ENCODE data around the gene IL13.

Gene IL13

GRCh38 chr5:132656774-132657355, 1.1 kb upstream of the IL13 start:
- FAIRE-seq = no peak

DNA sequence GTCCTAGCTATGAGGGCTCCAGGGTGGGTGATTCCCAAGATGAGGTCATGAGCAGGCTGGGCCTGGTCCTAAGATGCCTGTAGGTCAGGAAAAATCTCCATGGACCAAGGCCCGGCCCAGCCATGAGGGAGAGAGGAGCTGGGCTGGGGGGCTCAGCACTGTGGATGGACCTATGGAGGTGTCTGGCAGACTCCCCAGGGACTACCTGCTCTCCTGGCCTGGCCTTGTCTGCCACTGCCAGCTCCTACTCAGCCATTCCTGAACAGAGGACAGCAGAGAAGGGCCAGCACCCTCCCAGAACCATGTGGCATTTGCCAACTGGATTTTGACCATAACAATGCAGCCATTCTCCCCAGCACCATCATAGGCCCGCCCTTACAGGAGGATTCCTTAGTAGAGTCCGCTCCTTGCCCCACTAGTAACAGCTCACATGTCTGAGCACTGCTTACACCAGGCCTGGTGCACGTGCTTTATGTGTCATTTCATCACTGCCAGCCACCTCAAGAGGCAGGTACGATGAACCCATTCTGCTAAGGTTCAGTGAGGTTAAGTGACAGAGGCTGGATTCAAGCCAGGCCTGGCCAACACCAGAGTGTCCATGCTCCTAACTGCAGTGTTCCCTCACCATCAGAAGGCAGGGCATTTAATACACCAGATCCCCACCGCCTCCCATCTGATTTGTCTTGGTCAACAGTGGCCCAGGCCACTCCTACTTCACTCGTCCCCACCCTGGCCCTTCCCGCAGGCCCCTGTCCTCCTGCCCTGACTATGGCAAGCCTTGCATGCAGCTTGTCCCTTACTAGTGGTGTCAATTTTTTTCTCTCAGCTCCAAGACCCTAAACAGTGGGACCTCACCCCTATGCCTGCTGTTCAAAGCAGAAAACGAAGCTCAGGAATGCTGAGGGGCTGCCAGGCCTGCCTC, 669 bp downstream of the IL13 start:
- FAIRE-seq = no peak

DNA sequence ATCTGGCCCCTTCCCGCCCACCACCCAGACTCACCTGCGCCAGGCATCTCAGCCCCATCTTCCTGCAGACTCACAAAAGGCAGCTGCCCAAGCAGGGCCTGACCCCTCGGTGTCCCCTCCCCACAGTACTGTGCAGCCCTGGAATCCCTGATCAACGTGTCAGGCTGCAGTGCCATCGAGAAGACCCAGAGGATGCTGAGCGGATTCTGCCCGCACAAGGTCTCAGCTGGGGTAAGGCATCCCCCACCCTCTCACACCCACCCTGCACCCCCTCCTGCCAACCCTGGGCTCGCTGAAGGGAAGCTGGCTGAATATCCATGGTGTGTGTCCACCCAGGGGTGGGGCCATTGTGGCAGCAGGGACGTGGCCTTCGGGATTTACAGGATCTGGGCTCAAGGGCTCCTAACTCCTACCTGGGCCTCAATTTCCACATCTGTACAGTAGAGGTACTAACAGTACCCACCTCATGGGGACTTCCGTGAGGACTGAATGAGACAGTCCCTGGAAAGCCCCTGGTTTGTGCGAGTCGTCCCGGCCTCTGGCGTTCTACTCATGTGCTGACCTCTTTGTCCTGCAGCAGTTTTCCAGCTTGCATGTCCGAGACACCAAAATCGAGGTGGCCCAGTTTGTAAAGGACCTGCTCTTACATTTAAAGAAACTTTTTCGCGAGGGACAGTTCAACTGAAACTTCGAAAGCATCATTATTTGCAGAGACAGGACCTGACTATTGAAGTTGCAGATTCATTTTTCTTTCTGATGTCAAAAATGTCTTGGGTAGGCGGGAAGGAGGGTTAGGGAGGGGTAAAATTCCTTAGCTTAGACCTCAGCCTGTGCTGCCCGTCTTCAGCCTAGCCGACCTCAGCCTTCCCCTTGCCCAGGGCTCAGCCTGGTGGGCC, 1.9 kb downstream of the IL13 start:
- FAIRE-seq = no peak

DNA sequence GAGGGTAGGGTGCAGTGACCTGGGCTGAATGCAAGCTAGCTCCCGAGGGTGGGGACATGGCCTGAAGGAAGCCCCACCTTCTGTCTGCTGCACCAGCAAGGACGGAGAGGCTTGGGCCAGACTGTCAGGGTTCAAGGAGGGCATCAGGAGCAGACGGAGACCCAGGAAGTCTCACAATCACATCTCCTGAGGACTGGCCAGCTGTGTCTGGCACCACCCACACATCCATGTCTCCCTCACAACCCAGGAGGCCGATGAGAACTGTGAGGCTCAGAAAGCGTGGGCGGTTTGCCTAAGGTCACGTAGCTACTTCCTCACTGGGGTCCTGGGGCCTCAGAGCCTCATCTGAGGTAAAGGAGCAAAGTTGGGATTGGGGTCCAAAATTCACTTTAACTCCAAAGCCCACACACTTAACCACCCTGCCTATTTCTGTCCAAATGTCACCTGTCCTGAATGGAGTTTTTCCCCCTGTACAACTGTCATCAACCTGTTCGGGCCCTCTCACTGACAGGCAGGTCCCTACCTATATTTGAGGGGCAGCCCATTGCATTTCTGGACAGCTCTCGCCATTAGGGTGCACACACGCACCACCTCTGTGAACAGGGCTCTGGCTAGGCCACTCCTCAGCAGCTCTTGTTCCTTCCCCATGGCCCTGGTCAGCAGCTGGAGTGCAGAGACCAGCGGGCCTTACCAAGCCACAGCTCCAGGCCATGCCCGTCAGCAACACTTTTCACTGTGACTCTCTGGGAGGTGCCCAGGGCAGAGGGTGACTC, 3.4 kb downstream of the IL13 start:
- no peak for FAIRE-seq

- no peak for FAIRE-seq
These were observed 4.0 kb downstream of the IL13 start for GRCh38 chr5:132662004-132662401.

GRCh38 chr5:132662925-132663770, 5.2 kb downstream of the IL13 start:
- FAIRE-seq = no peak

DNA sequence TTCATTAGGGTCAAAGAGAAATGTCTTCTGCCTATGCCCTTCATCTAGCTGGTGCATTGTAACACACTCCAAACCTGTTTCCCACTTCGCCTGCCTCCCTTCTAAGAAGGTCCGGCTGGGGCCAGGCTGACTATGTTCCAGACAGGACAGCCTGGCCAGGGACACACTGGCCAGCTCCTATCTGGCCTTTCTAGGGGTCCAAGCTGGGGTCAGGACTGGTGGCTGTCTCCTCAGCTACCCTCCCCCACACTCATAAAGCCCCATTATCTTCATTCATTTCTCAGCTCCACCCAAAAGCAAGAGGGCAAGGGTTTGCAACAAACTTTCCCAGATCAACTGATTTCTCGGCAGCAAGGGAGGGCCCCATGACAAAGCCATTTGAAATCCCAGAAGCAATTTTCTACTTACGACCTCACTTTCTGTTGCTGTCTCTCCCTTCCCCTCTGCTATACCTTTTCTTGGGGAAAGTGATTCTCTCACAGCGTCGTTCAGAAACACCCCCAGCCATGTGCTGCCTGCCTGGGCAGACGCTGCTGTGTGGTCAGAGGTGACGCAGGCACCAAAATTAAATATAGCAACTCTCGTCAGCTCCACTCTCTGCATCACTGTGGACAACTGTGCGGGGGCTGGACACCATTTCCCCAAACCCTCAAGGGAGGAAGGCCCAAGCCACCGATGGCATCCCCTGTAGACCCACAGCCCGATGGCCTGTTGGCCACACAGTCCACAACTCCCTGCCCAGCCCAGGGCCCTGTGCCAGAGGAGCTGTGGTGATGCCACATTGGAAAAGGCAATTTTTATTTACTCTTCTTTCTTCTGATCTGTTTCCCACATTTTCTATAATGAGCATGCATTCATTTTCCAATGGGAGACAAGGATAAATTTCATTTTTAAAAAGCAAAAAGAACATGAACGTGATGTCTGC, 6.1 kb downstream of the IL13 start:
- no peak for FAIRE-seq

GRCh38 chr5:132664696-132665209, 6.8 kb downstream of the IL13 start:
- no peak for FAIRE-seq

- FAIRE-seq = no peak
These were observed 7.7 kb downstream of the IL13 start for GRCh38 chr5:132665574-132666080.

GRCh38 chr5:132666310-132667123, 8.5 kb downstream of the IL13 start:
- no peak for FAIRE-seq

- FAIRE-seq = no peak
These were observed 9.3 kb downstream of the IL13 start for GRCh38 chr5:132667309-132667708.

- FAIRE-seq = no peak
These were observed 10.1 kb downstream of the IL13 start for GRCh38 chr5:132667761-132668705.

GRCh38 chr5:132668706-132669454, 10.9 kb downstream of the IL13 start:
- FAIRE-seq = no peak

DNA sequence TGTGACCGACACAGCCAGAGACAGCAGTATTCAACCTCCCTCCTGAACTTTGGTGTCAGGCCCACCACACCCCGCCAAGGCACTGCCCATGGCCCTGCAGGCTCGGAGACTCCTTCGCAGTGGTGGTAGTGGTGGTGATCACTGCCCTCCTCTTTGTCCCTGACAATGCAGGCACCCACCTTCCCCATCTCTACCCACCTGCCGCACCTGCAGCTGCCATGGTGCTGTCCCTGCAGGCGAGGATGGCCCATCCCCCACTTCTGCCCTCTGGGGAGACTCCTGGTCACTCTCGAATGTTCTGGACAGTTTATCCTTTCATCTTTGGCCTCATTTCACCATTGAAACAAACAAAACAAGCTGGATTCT, 11.5 kb downstream of the IL13 start:
- FAIRE-seq = no peak

GRCh38 chr5:132669966-132670882, 12.3 kb downstream of the IL13 start:
- no peak for FAIRE-seq

DNA sequence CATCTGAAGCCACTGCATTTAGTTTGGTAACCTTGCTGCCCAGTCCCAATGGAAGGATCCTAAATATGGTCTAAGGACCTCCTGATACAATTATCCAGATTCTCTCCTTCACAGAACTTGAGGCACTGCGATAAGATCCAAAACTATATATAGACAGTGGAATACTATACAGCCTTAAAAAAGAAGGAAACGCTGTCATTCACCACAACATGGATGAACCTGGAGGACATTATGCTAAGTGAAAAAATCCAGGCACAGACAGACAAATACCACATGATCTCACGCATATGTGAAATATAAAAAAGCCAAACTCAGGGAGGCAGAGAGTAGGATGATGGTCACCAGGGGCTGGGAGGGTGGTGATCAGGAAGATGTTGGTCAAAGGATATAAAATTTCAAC, 13.0 kb downstream of the IL13 start:
- FAIRE-seq = no peak
